NB4 (cell line): Measurements from ENCODE around the gene HCK.

Source experiments
- MAX ChIP-seq: IDR thresholded peaks from 2 replicates; pipeline ENCODE4 v1.6.1; 2011; ENCODE audit warnings: low read depth, low read length
- MYC ChIP-seq: IDR thresholded peaks from 2 replicates; pipeline ENCODE4 v1.6.1; 2011; ENCODE audit warnings: low read depth, low read length
- POLR2A ChIP-seq: IDR thresholded peaks from 2 replicates; pipeline ENCODE4 v1.6.1; 2011; ENCODE audit warnings: mild to moderate bottlenecking; ENCODE audit not compliant: insufficient read length; ENCODE audit errors: extremely low read depth
- TF ChIP-seq, protein P1 (sequence below): IDR thresholded peaks from one replicate; pipeline ENCODE4 v1.5.1; 2012; ENCODE audit warnings: low read depth, low read length

GRCh38 chr20:32070690-32071213 lies 18.7 kb downstream of the HCK start:
- TF ChIP-seq, protein P1, sequence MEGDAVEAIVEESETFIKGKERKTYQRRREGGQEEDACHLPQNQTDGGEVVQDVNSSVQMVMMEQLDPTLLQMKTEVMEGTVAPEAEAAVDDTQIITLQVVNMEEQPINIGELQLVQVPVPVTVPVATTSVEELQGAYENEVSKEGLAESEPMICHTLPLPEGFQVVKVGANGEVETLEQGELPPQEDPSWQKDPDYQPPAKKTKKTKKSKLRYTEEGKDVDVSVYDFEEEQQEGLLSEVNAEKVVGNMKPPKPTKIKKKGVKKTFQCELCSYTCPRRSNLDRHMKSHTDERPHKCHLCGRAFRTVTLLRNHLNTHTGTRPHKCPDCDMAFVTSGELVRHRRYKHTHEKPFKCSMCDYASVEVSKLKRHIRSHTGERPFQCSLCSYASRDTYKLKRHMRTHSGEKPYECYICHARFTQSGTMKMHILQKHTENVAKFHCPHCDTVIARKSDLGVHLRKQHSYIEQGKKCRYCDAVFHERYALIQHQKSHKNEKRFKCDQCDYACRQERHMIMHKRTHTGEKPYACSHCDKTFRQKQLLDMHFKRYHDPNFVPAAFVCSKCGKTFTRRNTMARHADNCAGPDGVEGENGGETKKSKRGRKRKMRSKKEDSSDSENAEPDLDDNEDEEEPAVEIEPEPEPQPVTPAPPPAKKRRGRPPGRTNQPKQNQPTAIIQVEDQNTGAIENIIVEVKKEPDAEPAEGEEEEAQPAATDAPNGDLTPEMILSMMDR: no peak
- TF ChIP-seq POLR2A (no peak), MYC (no peak), MAX (no peak)
